HepG2 (cell line): ENCODE measurements around the gene YIPF2. TPM values are rescaled to one million over a fixed set of nuclear protein-coding genes. Genes with fewer than 3 reads are reported as not detected.

Experiments used
- CHD4 ChIP-seq: fragments of 200-600 bp; sonication (generic); IDR thresholded peaks from 2 replicates; pipeline ENCODE4 v1.7.0; 2017; ENCODE audit warnings: mild to moderate bottlenecking, low read length, borderline replicate concordance
- CSRNP1 ChIP-seq: sonication (generic); formaldehyde crosslinking; IDR thresholded peaks from 2 replicates; pipeline ENCODE4 v1.8.1; 2023; ENCODE audit warnings: mild to moderate bottlenecking, missing genetic modification reagents
- GZF1 ChIP-seq: sonication (generic); formaldehyde crosslinking; IDR thresholded peaks from 2 replicates; pipeline ENCODE4 v1.5.1; 2020; ENCODE audit warnings: mild to moderate bottlenecking, missing genetic modification reagents
- HBP1 ChIP-seq: IDR thresholded peaks from 2 replicates; pipeline ENCODE4 v1.6.1; 2016; ENCODE audit warnings: low read depth, control low read depth
- MAX ChIP-seq: IDR thresholded peaks from 2 replicates; pipeline ENCODE4 v1.6.1; 2012; ENCODE audit warnings: inconsistent platforms
- NCOA1 ChIP-seq: sonication (generic); formaldehyde crosslinking; IDR thresholded peaks from 2 replicates; pipeline ENCODE4 v1.9.0; 2021; ENCODE audit warnings: missing genetic modification reagents
- NFKB2 ChIP-seq: sonication (generic); formaldehyde crosslinking; IDR thresholded peaks from 2 replicates; pipeline ENCODE4 v1.4.0; 2020; ENCODE audit warnings: missing genetic modification reagents, borderline replicate concordance
- NFRKB ChIP-seq: fragments of 450-650 bp; IDR thresholded peaks from 2 replicates; pipeline ENCODE4 v1.6.1; 2017
- TFAP4 ChIP-seq: sonication (generic); IDR thresholded peaks from 2 replicates; pipeline ENCODE4 v1.6.1; 2016; ENCODE audit warnings: low read depth, borderline replicate concordance
- ZBTB4 ChIP-seq: sonication (generic); formaldehyde crosslinking; IDR thresholded peaks from 2 replicates; pipeline ENCODE4 v1.4.0; 2020; ENCODE audit warnings: missing genetic modification reagents, mild to moderate bottlenecking, borderline replicate concordance
- ZBTB43 ChIP-seq: sonication (generic); formaldehyde crosslinking; conservative IDR thresholded peaks from 2 replicates; pipeline ENCODE4 v1.4.0; 2020; ENCODE audit warnings: missing genetic modification reagents
- ZC3H13 ChIP-seq: sonication (generic); formaldehyde crosslinking; IDR thresholded peaks from 2 replicates; pipeline ENCODE4 v1.8.1; 2023; ENCODE audit warnings: mild to moderate bottlenecking, missing genetic modification reagents, moderate library complexity
- ZNF276 ChIP-seq: sonication (generic); formaldehyde crosslinking; IDR thresholded peaks from 2 replicates; pipeline ENCODE4 v1.4.0; 2020; ENCODE audit warnings: mild to moderate bottlenecking, low read depth, missing genetic modification reagents
- ZNF350 ChIP-seq: sonication (generic); formaldehyde crosslinking; IDR thresholded peaks from 2 replicates; pipeline ENCODE4 v1.4.0; 2020; ENCODE audit warnings: mild to moderate bottlenecking, low read depth, missing genetic modification reagents, borderline replicate concordance
- ZNF550 ChIP-seq: sonication (generic); formaldehyde crosslinking; IDR thresholded peaks from 2 replicates; pipeline ENCODE4 v1.4.0; 2020; ENCODE audit warnings: mild to moderate bottlenecking, missing genetic modification reagents, borderline replicate concordance
- ZZZ3 ChIP-seq: sonication (generic); formaldehyde crosslinking; IDR thresholded peaks from 2 replicates; pipeline ENCODE4 v1.4.0; 2020; ENCODE audit warnings: missing genetic modification reagents, mild to moderate bottlenecking, borderline replicate concordance
- polyA plus RNA-seq, 8 experiments: library from polyadenylated mRNA; depleted of rRNA in 3 of 8; stranded (reverse) in 7 of 8; unstranded in 1 of 8; fragments of >200 nt; fragmentation: Illumina TruSeq in 4 of 8; extraction: Trizol in 4 of 8; gene quantifications; 2 replicates each; pipeline versions ENCODE4 v1.2.1 to v1.2.3, GENCODE V29; 2011 to 2016; ENCODE audit warnings: low read depth in 4 of 8, missing spikeins in 1 of 8, mixed read lengths in 1 of 8; ENCODE audit not compliant: insufficient read depth in 1 of 8
- total RNA-seq, 5 experiments: library from RNA; depleted of rRNA; stranded (reverse); fragments of >200 nt; fragmentation: Illumina TruSeq; extraction: Trizol; gene quantifications; 2 replicates each; pipeline ENCODE4 v1.2.3, GENCODE V29; 2016; ENCODE audit warnings: low read depth in 1 of 5

The YIPF2 gene
- total and polyA plus RNA-seq, 2 of the 13 experiments (the other 11 are each of a cell fraction or from before 2014, with no cell fraction given) = 37.3 to 53.2 TPM

GRCh38 chr19:10927730-10928562 lies 493 bp downstream of the YIPF2 start (continued):
- TF ChIP-seq ZNF550 (CRISPR knock-in tag) (no peak), ZBTB43 (0 out of 2 replicates have a peak, but pooled peaks have one; percentile 8), CSRNP1 (CRISPR knock-in tag) (peak; percentile 27; the same call in 1 of the 2 replicates), NFKB2 (no peak), HBP1 (CRISPR knock-in tag) (no peak), NCOA1 (0 out of 2 replicates have a peak, but pooled peaks have one; percentile 44), ZC3H13 (CRISPR knock-in tag) (0 out of 2 replicates have a peak, but pooled peaks have one; percentile 54), ZBTB4 (0 out of 2 replicates have a peak, but pooled peaks have one; percentile 29), GZF1 (CRISPR knock-in tag) (no peak), ZZZ3 (CRISPR knock-in tag) (0 out of 2 replicates have a peak, but pooled peaks have one; percentile 5), CHD4 (no peak), TFAP4 (no peak; the same call in 1 of the 2 replicates), MAX (peak; percentile 42; the same call in 1 of the 2 replicates), ZNF276 (CRISPR knock-in tag) (0 out of 2 replicates have a peak, but pooled peaks have one; percentile 21), ZNF350 (CRISPR knock-in tag) (0 out of 2 replicates have a peak, but pooled peaks have one; percentile 3), NFRKB (no peak)
